GM23338 (cell line): ENCODE measurements around the gene CRTC1. TPM values are rescaled to one million over a fixed set of nuclear protein-coding genes. Genes with fewer than 3 reads are reported as not detected.

Experiments
- ATAC-seq: fragments of 200-7000 bp; cut with Tn5 transposase; 3 replicates; pipeline ENCODE4 v1.9.1; 2020
- DNase-seq: peaks from one replicate; pipeline ENCODE4 v3.0.0-alpha.2; 2015; ENCODE audit warnings: low spot score
- H2AFZ ChIP-seq: fragments of 200-600 bp; sonication (generic); 2 replicates; pipeline ENCODE4 v1.8.0; 2016; ENCODE audit warnings: antibody characterized with exemption, mild to moderate bottlenecking, moderate library complexity
- H3F3A ChIP-seq: fragments of 200-600 bp; sonication (generic); replicated peaks from 2 replicates; pipeline ENCODE4 v1.8.0; 2017; ENCODE audit warnings: antibody characterized with exemption, mixed run types, low read depth
- H3K27ac ChIP-seq: fragments of 200-600 bp; sonication (generic); 2 replicates; pipeline ENCODE4 v1.6.1; 2016; ENCODE audit warnings: low read depth
- H3K27me3 ChIP-seq: fragments of 200-600 bp; sonication (generic); 2 replicates; pipeline ENCODE4 v1.8.0; 2016; ENCODE audit warnings: mild to moderate bottlenecking, mixed run types, moderate library complexity; ENCODE audit not compliant: insufficient read depth
- H3K36me3 ChIP-seq: fragments of 200-600 bp; sonication (generic); 2 replicates; pipeline ENCODE4 v1.8.0; 2016; ENCODE audit warnings: mild to moderate bottlenecking; ENCODE audit not compliant: insufficient read depth
- H3K4me1 ChIP-seq: fragments of 200-600 bp; sonication (generic); 2 replicates; pipeline ENCODE4 v1.8.0; 2016; ENCODE audit warnings: mild to moderate bottlenecking, moderate library complexity; ENCODE audit not compliant: insufficient read depth
- H3K4me2 ChIP-seq: fragments of 200-600 bp; sonication (generic); 2 replicates; pipeline ENCODE4 v1.7.1; 2017; ENCODE audit warnings: mixed run types
- H3K4me3 ChIP-seq: fragments of 200-600 bp; sonication (generic); 2 replicates; pipeline ENCODE4 v1.6.1; 2016; ENCODE audit warnings: mixed run types
- H3K79me2 ChIP-seq: fragments of 200-600 bp; sonication (generic); replicated peaks from 2 replicates; pipeline ENCODE4 v1.8.0; 2017; ENCODE audit warnings: mild to moderate bottlenecking; ENCODE audit not compliant: insufficient read depth
- H3K9me2 ChIP-seq: fragments of 200-600 bp; sonication (generic); 2 replicates; pipeline ENCODE4 v1.8.0; 2017; ENCODE audit not compliant: insufficient read depth
- H4K20me1 ChIP-seq: fragments of 200-600 bp; sonication (generic); replicated peaks from 2 replicates; pipeline ENCODE4 v1.8.0; 2017; ENCODE audit warnings: mild to moderate bottlenecking; ENCODE audit not compliant: insufficient read depth
- H3K27ac Mint-ChIP-seq: 2 replicates; pipeline ENCODE4 v1.8.0; 2020; ENCODE audit warnings: inconsistent platforms, mild to moderate bottlenecking, moderate library complexity, mixed read lengths
- H3K27me3 Mint-ChIP-seq: 3 replicates; pipeline ENCODE4 v1.8.0; 2022; ENCODE audit warnings: low read depth, mild to moderate bottlenecking, moderate library complexity, mixed read lengths, inconsistent platforms; ENCODE audit not compliant: insufficient read depth, poor library complexity
- H3K36me3 Mint-ChIP-seq: 3 replicates; pipeline ENCODE4 v1.8.0; 2021; ENCODE audit warnings: low read depth, mild to moderate bottlenecking, inconsistent platforms, moderate library complexity, mixed read lengths
- H3K4me1 Mint-ChIP-seq: 3 replicates; pipeline ENCODE4 v1.8.0; 2020; ENCODE audit warnings: mild to moderate bottlenecking, inconsistent platforms, mixed read lengths
- H3K4me3 Mint-ChIP-seq: 3 replicates; pipeline ENCODE4 v1.8.0; 2021; ENCODE audit warnings: moderate library complexity, mild to moderate bottlenecking, inconsistent platforms, mixed read lengths
- H3K9me3 Mint-ChIP-seq: 3 replicates; pipeline ENCODE4 v1.8.0; 2020; ENCODE audit warnings: moderate library complexity, mild to moderate bottlenecking, inconsistent platforms, mixed read lengths
- CREB1 ChIP-seq: fragments of 250-450 bp; sonication (Bioruptor Pico); IDR thresholded peaks from 2 replicates; pipeline ENCODE4 v1.5.0; 2020; ENCODE audit warnings: low read depth, mild to moderate bottlenecking, moderate library complexity
- EZH2 ChIP-seq: fragments of 200-600 bp; sonication (generic); IDR thresholded peaks from one replicate; pipeline ENCODE4 v1.8.0; 2017; ENCODE audit warnings: antibody characterized with exemption, mild to moderate bottlenecking, low read depth; ENCODE audit not compliant: unreplicated experiment
- EZH2phosphoT487 ChIP-seq: fragments of 200-600 bp; sonication (generic); IDR thresholded peaks from one replicate; pipeline ENCODE4 v1.8.1; 2018; ENCODE audit warnings: antibody characterized with exemption; ENCODE audit not compliant: unreplicated experiment
- STAT1 ChIP-seq: IDR thresholded peaks from one replicate; pipeline ENCODE4 v1.6.1; 2016; ENCODE audit warnings: antibody characterized with exemption; ENCODE audit not compliant: unreplicated experiment
- polyA plus RNA-seq: library from polyadenylated mRNA; unstranded; fragments of >200 nt; fragmentation: Nextera tagmentation; extraction: Ambion mirVana; gene quantifications from 2 replicates; pipeline ENCODE4 v1.2.1, GENCODE V29; 2016
- total RNA-seq: library from RNA; depleted of rRNA; stranded (reverse); fragments of >200 nt; shearing (Covaris generic); gene quantifications from 2 replicates; pipeline ENCODE4 v1.2.3, GENCODE V29; 2014
- TF ChIP-seq, protein P1 (sequence below): fragments of 250-450 bp; sonication (Bioruptor Pico); IDR thresholded peaks from 2 replicates; pipeline ENCODE4 v1.5.0; 2020; ENCODE audit warnings: mild to moderate bottlenecking, moderate library complexity
- TF ChIP-seq, protein P2 (sequence below): IDR thresholded peaks from 2 replicates; pipeline ENCODE4 v1.6.1; 2016; ENCODE audit warnings: antibody characterized with exemption

CRTC1 gene
- total and polyA plus RNA-seq, 2 experiments from 2014 or later = 5.4 to 8.4 TPM

DNA sequence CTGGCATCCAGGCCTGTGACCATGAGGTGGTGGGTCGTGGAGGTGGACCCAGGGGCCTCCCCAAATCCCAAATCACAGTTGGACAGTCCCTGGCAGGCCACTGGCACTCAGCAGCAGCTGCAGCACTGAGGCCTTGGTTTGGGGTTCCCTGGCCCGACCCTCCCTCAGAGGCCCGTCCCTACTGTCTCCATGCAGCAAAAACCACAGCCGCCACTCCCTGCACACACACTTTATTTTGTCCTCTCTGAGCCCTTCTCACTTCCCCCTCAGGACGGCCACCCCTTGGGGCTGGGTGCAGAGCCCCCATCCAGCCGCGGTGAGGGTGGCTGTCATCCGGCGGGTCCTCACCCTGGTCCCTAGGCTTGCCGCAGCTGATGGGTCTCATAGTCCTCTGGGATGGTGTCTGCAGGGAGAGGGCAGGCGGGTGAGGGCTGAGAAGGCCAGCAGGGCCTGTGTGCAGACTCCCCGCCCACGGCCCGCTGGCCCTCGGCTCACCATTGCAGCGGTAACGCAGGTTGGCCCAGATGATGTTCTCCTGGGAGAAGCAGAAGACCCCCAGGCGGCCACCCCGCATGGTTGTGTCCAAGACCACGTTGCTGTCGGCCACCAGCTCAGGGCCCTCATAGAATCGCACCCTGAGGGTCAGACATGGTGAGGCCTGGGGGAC is 99.2 kb downstream of the CRTC1 start:
- Mint-ChIP-seq H3K9me3 (peaks cover 3% of the 10 kb centered on the region; the same call in 2 of the 3 replicates), H3K4me1 (peaks cover 9% of the 10 kb centered on the region; the same call in 2 of the 3 replicates), H3K27ac (no peak overlapping the region), H3K4me3 (no peak overlapping the region), H3K36me3 (no peaks in the 10 kb centered on the region; the same call in 2 of the 3 replicates), H3K27me3 (peaks cover 81% of the 10 kb centered on the region)
- Histone ChIP-seq H3K36me3 (no peaks in the 10 kb centered on the region), H4K20me1 (peaks cover 9% of the 10 kb centered on the region), H3K27ac (no peak overlapping the region), H3K4me3 (no peak overlapping the region), H2AFZ (no peak overlapping the region), H3K4me1 (peaks cover 4% of the 10 kb centered on the region; the same call in 1 of the 2 replicates), H3K4me2 (no peak overlapping the region), H3K79me2 (no peaks in the 10 kb centered on the region), H3K9me2 (no peaks in the 10 kb centered on the region), H3K27me3 (peaks cover 96% of the 10 kb centered on the region), H3F3A (0 out of 2 replicates have a peak, but pooled peaks cover 3% of the 10 kb centered on the region)
- ATAC-seq = no peak
- TF ChIP-seq EZH2 = no peak
- TF ChIP-seq CREB1 = no peak
- TF ChIP-seq, protein P1, sequence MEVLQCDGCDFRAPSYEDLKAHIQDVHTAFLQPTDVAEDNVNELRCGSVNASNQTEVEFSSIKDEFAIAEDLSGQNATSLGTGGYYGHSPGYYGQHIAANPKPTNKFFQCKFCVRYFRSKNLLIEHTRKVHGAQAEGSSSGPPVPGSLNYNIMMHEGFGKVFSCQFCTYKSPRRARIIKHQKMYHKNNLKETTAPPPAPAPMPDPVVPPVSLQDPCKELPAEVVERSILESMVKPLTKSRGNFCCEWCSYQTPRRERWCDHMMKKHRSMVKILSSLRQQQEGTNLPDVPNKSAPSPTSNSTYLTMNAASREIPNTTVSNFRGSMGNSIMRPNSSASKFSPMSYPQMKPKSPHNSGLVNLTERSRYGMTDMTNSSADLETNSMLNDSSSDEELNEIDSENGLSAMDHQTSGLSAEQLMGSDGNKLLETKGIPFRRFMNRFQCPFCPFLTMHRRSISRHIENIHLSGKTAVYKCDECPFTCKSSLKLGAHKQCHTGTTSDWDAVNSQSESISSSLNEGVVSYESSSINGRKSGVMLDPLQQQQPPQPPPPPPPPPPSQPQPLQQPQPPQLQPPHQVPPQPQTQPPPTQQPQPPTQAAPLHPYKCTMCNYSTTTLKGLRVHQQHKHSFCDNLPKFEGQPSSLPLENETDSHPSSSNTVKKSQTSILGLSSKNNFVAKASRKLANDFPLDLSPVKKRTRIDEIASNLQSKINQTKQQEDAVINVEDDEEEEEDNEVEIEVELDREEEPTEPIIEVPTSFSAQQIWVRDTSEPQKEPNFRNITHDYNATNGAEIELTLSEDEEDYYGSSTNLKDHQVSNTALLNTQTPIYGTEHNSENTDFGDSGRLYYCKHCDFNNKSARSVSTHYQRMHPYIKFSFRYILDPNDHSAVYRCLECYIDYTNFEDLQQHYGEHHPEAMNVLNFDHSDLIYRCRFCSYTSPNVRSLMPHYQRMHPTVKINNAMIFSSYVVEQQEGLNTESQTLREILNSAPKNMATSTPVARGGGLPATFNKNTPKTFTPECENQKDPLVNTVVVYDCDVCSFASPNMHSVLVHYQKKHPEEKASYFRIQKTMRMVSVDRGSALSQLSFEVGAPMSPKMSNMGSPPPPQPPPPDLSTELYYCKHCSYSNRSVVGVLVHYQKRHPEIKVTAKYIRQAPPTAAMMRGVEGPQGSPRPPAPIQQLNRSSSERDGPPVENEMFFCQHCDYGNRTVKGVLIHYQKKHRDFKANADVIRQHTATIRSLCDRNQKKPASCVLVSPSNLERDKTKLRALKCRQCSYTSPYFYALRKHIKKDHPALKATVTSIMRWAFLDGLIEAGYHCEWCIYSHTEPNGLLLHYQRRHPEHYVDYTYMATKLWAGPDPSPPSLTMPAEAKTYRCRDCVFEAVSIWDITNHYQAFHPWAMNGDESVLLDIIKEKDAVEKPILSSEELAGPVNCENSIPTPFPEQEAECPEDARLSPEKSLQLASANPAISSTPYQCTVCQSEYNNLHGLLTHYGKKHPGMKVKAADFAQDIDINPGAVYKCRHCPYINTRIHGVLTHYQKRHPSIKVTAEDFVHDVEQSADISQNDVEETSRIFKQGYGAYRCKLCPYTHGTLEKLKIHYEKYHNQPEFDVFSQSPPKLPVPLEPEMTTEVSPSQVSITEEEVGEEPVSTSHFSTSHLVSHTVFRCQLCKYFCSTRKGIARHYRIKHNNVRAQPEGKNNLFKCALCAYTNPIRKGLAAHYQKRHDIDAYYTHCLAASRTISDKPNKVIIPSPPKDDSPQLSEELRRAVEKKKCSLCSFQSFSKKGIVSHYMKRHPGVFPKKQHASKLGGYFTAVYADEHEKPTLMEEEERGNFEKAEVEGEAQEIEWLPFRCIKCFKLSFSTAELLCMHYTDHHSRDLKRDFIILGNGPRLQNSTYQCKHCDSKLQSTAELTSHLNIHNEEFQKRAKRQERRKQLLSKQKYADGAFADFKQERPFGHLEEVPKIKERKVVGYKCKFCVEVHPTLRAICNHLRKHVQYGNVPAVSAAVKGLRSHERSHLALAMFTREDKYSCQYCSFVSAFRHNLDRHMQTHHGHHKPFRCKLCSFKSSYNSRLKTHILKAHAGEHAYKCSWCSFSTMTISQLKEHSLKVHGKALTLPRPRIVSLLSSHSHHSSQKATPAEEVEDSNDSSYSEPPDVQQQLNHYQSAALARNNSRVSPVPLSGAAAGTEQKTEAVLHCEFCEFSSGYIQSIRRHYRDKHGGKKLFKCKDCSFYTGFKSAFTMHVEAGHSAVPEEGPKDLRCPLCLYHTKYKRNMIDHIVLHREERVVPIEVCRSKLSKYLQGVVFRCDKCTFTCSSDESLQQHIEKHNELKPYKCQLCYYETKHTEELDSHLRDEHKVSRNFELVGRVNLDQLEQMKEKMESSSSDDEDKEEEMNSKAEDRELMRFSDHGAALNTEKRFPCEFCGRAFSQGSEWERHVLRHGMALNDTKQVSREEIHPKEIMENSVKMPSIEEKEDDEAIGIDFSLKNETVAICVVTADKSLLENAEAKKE (CRISPR knock-in tag) = no peak
- TF ChIP-seq, protein P2, sequence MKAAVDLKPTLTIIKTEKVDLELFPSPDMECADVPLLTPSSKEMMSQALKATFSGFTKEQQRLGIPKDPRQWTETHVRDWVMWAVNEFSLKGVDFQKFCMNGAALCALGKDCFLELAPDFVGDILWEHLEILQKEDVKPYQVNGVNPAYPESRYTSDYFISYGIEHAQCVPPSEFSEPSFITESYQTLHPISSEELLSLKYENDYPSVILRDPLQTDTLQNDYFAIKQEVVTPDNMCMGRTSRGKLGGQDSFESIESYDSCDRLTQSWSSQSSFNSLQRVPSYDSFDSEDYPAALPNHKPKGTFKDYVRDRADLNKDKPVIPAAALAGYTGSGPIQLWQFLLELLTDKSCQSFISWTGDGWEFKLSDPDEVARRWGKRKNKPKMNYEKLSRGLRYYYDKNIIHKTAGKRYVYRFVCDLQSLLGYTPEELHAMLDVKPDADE = no peak
- TF ChIP-seq EZH2phosphoT487 = no peak
- no peak for TF ChIP-seq STAT1
- no peak for DNase-seq
